Stomach (tissue), 4 donors: ENCODE measurements around the gene AADACL2.

Experiments
- EP300 ChIP-seq: sonication (generic); formaldehyde crosslinking; IDR thresholded peaks from one replicate; pipeline ENCODE4 v1.6.1; 2017; ENCODE audit warnings: antibody characterized with exemption
- POLR2A ChIP-seq, 4 donors: fragments of 450-650 bp; IDR thresholded peaks; one replicate each; pipeline ENCODE4 v1.6.1; 2016; ENCODE audit warnings: antibody characterized with exemption in 4 of 4, control low read depth in 2 of 4, mild to moderate bottlenecking in 1 of 4, moderate library complexity in 1 of 4
- POLR2AphosphoS5 ChIP-seq, 3 donors: sonication (generic); formaldehyde crosslinking; IDR thresholded peaks; one replicate each; pipeline ENCODE4 v1.6.1; 2016; ENCODE audit warnings: antibody characterized with exemption in 3 of 3
- TF ChIP-seq, protein P1 (sequence below), 7 experiments: fragments of 450-650 bp in 4 of 7; fragments of 200-600 bp in 3 of 7; sonication (generic) in 3 of 7; IDR thresholded peaks; one replicate each; pipeline ENCODE4 v1.5.1; 2016 to 2019; ENCODE audit warnings: antibody characterized with exemption in 7 of 7, control low read depth in 2 of 7, mild to moderate bottlenecking in 1 of 7

DNA sequence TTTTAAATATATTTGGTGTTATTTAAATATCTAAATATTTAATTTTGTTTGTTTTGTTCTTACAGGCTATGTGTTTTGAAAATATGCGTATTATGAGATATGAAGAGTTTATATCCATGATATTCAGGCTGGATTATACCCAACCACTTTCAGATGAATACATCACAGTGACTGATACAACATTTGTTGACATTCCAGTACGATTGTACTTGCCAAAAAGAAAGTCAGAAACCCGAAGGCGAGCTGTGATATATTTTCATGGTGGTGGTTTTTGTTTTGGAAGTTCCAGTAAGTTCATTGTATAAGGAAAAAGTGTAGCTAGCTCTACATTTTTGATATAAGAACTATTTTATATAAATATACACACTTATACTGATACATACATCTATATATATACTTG, 6.9 kb downstream of the AADACL2 start:
- TF ChIP-seq POLR2A (IDR thresholded peaks at IDR 0.05): no peak
- TF ChIP-seq, protein P1, sequence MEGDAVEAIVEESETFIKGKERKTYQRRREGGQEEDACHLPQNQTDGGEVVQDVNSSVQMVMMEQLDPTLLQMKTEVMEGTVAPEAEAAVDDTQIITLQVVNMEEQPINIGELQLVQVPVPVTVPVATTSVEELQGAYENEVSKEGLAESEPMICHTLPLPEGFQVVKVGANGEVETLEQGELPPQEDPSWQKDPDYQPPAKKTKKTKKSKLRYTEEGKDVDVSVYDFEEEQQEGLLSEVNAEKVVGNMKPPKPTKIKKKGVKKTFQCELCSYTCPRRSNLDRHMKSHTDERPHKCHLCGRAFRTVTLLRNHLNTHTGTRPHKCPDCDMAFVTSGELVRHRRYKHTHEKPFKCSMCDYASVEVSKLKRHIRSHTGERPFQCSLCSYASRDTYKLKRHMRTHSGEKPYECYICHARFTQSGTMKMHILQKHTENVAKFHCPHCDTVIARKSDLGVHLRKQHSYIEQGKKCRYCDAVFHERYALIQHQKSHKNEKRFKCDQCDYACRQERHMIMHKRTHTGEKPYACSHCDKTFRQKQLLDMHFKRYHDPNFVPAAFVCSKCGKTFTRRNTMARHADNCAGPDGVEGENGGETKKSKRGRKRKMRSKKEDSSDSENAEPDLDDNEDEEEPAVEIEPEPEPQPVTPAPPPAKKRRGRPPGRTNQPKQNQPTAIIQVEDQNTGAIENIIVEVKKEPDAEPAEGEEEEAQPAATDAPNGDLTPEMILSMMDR (IDR thresholded peaks at IDR 0.05): no peak
- no peak for TF ChIP-seq EP300
- TF ChIP-seq POLR2AphosphoS5 (IDR thresholded peaks at IDR 0.05): no peak
